Measurements from ENCODE around the gene FALEC.

FALEC gene

GRCh38 chr1:150552911-150553289, 37.3 kb downstream of the FALEC start:
- Histone ChIP-seq H3K36me3 (ENCODE audit: insufficient read depth, low read length) (peaks cover 3% of the 10 kb centered on the region; the same call in 1 of the 2 replicates), H3K4me3 (ENCODE audit: low read depth, low read length) (no peak overlapping the region), H3K79me2 (ENCODE audit: control insufficient read depth, insufficient read depth, low read length, unreplicated experiment) (no peaks in the 10 kb centered on the region), H2AFZ (ENCODE audit: low read length, unreplicated experiment) (no peak overlapping the region), H3K4me1 (ENCODE audit: control insufficient read depth, insufficient read depth, low read length, unreplicated experiment) (peaks cover 33% of the 10 kb centered on the region), H3K27me3 (ENCODE audit: insufficient read depth, low read length) (no peaks in the 10 kb centered on the region), H3K27ac (ENCODE audit: low read depth, low read length) (peak overlapping the region; percentile 69)

GRCh38 chr1:150553392-150554085, 38.0 kb downstream of the FALEC start:
- H3K79me2 ChIP-seq (ENCODE audit: control insufficient read depth, insufficient read depth, low read length, unreplicated experiment) = peaks cover 3% of the 10 kb centered on the region
- no peak overlapping the region for H2AFZ ChIP-seq (ENCODE audit: low read length, unreplicated experiment)
- H3K4me3 ChIP-seq (ENCODE audit: low read depth, low read length) = no peak overlapping the region
- peak overlapping the region; percentile 69 for H3K27ac ChIP-seq (ENCODE audit: low read depth, low read length)
- peaks cover 3% of the 10 kb centered on the region; the same call in 1 of the 2 replicates for H3K36me3 ChIP-seq (ENCODE audit: insufficient read depth, low read length)
- H3K27me3 ChIP-seq (ENCODE audit: insufficient read depth, low read length) = no peaks in the 10 kb centered on the region
- peaks cover 33% of the 10 kb centered on the region for H3K4me1 ChIP-seq (ENCODE audit: control insufficient read depth, insufficient read depth, low read length, unreplicated experiment)

DNA sequence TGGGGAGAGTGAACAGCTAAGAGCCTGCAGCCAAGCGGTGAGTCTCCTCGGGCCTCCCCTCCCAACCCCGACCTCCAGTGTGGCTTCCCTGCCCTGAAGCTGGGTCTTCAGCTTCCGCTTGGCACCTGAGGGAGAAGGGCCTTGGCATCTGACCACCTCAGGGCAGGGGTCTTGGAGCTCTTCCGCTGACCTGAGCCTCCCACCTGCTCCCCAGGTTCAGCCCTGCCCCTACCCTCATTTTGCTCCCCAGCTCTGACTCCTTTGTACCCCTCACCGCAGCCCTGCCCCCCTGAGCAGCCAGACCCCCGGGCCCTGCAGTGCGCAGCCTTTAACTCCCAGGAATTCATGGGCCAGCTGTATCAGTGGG, 38.5 kb downstream of the FALEC start:
- H3K27me3 ChIP-seq (ENCODE audit: insufficient read depth, low read length) = no peaks in the 10 kb centered on the region
- H3K27ac ChIP-seq (ENCODE audit: low read depth, low read length) = no peak overlapping the region
- peaks cover 33% of the 10 kb centered on the region for H3K4me1 ChIP-seq (ENCODE audit: control insufficient read depth, insufficient read depth, low read length, unreplicated experiment)
- no peak overlapping the region for H2AFZ ChIP-seq (ENCODE audit: low read length, unreplicated experiment)
- H3K36me3 ChIP-seq (ENCODE audit: insufficient read depth, low read length) = peaks cover 3% of the 10 kb centered on the region; the same call in 1 of the 2 replicates
- peaks cover 3% of the 10 kb centered on the region for H3K79me2 ChIP-seq (ENCODE audit: control insufficient read depth, insufficient read depth, low read length, unreplicated experiment)
- H3K4me3 ChIP-seq (ENCODE audit: low read depth, low read length) = no peak overlapping the region

GRCh38 chr1:150555198-150555970, 39.8 kb downstream of the FALEC start:
- H3K4me1 ChIP-seq (ENCODE audit: control insufficient read depth, insufficient read depth, low read length, unreplicated experiment) = peaks cover 40% of the 10 kb centered on the region
- no peak overlapping the region for H3K27ac ChIP-seq (ENCODE audit: low read depth, low read length)
- H3K4me3 ChIP-seq (ENCODE audit: low read depth, low read length) = no peak overlapping the region
- H2AFZ ChIP-seq (ENCODE audit: low read length, unreplicated experiment) = no peak overlapping the region
- peaks cover 13% of the 10 kb centered on the region for H3K79me2 ChIP-seq (ENCODE audit: control insufficient read depth, insufficient read depth, low read length, unreplicated experiment)
- H3K36me3 ChIP-seq (ENCODE audit: insufficient read depth, low read length) = peaks cover 3% of the 10 kb centered on the region; the same call in 1 of the 2 replicates
- no peaks in the 10 kb centered on the region for H3K27me3 ChIP-seq (ENCODE audit: insufficient read depth, low read length)

- Histone ChIP-seq H3K79me2 (ENCODE audit: control insufficient read depth, insufficient read depth, low read length, unreplicated experiment) (peaks cover 14% of the 10 kb centered on the region), H3K4me1 (ENCODE audit: control insufficient read depth, insufficient read depth, low read length, unreplicated experiment) (peaks cover 38% of the 10 kb centered on the region), H3K27me3 (ENCODE audit: insufficient read depth, low read length) (no peaks in the 10 kb centered on the region), H2AFZ (ENCODE audit: low read length, unreplicated experiment) (no peak overlapping the region), H3K27ac (ENCODE audit: low read depth, low read length) (no peak overlapping the region), H3K36me3 (ENCODE audit: insufficient read depth, low read length) (peaks cover 3% of the 10 kb centered on the region; the same call in 1 of the 2 replicates), H3K4me3 (ENCODE audit: low read depth, low read length) (no peak overlapping the region)
Measured at GRCh38 chr1:150555971-150556865, 40.7 kb downstream of the FALEC start.

GRCh38 chr1:150557065-150557600, 41.6 kb downstream of the FALEC start:
- H3K4me3 ChIP-seq (ENCODE audit: low read depth, low read length) = no peak overlapping the region
- peaks cover 3% of the 10 kb centered on the region; the same call in 1 of the 2 replicates for H3K36me3 ChIP-seq (ENCODE audit: insufficient read depth, low read length)
- peaks cover 35% of the 10 kb centered on the region for H3K4me1 ChIP-seq (ENCODE audit: control insufficient read depth, insufficient read depth, low read length, unreplicated experiment)
- H3K27me3 ChIP-seq (ENCODE audit: insufficient read depth, low read length) = no peaks in the 10 kb centered on the region
- H2AFZ ChIP-seq (ENCODE audit: low read length, unreplicated experiment) = no peak overlapping the region
- H3K27ac ChIP-seq (ENCODE audit: low read depth, low read length) = no peak overlapping the region
- H3K79me2 ChIP-seq (ENCODE audit: control insufficient read depth, insufficient read depth, low read length, unreplicated experiment) = peaks cover 14% of the 10 kb centered on the region

DNA sequence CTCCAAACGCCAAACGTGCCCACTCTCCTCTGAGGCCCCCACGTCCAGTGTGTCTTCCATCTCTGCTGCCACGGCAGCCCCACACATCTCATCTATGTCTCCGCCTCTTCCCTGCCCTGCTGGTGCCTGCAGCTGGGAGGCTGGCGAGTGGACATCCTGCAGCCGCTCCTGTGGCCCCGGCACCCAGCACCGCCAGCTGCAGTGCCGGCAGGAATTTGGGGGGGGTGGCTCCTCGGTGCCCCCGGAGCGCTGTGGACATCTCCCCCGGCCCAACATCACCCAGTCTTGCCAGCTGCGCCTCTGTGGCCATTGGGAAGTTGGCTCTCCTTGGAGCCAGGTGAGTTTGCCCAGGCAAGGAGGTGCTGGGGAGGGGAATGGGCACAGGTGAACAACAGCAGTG, 42.3 kb downstream of the FALEC start:
- Histone ChIP-seq H3K79me2 (ENCODE audit: control insufficient read depth, insufficient read depth, low read length, unreplicated experiment) (peaks cover 18% of the 10 kb centered on the region), H3K27ac (ENCODE audit: low read depth, low read length) (no peak overlapping the region), H3K27me3 (ENCODE audit: insufficient read depth, low read length) (no peaks in the 10 kb centered on the region), H3K36me3 (ENCODE audit: insufficient read depth, low read length) (peaks cover 3% of the 10 kb centered on the region; the same call in 1 of the 2 replicates), H3K4me1 (ENCODE audit: control insufficient read depth, insufficient read depth, low read length, unreplicated experiment) (peaks cover 37% of the 10 kb centered on the region), H2AFZ (ENCODE audit: low read length, unreplicated experiment) (no peak overlapping the region), H3K4me3 (ENCODE audit: low read depth, low read length) (peak overlapping the region; percentile 60)

- Histone ChIP-seq H3K79me2 (ENCODE audit: control insufficient read depth, insufficient read depth, low read length, unreplicated experiment) (peaks cover 18% of the 10 kb centered on the region), H3K4me1 (ENCODE audit: control insufficient read depth, insufficient read depth, low read length, unreplicated experiment) (peaks cover 37% of the 10 kb centered on the region), H2AFZ (ENCODE audit: low read length, unreplicated experiment) (no peak overlapping the region), H3K4me3 (ENCODE audit: low read depth, low read length) (peak overlapping the region; percentile 60), H3K27ac (ENCODE audit: low read depth, low read length) (0 out of 2 replicates have a peak overlapping the region, but pooled peaks have one; percentile 2), H3K36me3 (ENCODE audit: insufficient read depth, low read length) (peaks cover 3% of the 10 kb centered on the region; the same call in 1 of the 2 replicates), H3K27me3 (ENCODE audit: insufficient read depth, low read length) (no peaks in the 10 kb centered on the region)
Measured at GRCh38 chr1:150558303-150558704, 42.8 kb downstream of the FALEC start.

DNA sequence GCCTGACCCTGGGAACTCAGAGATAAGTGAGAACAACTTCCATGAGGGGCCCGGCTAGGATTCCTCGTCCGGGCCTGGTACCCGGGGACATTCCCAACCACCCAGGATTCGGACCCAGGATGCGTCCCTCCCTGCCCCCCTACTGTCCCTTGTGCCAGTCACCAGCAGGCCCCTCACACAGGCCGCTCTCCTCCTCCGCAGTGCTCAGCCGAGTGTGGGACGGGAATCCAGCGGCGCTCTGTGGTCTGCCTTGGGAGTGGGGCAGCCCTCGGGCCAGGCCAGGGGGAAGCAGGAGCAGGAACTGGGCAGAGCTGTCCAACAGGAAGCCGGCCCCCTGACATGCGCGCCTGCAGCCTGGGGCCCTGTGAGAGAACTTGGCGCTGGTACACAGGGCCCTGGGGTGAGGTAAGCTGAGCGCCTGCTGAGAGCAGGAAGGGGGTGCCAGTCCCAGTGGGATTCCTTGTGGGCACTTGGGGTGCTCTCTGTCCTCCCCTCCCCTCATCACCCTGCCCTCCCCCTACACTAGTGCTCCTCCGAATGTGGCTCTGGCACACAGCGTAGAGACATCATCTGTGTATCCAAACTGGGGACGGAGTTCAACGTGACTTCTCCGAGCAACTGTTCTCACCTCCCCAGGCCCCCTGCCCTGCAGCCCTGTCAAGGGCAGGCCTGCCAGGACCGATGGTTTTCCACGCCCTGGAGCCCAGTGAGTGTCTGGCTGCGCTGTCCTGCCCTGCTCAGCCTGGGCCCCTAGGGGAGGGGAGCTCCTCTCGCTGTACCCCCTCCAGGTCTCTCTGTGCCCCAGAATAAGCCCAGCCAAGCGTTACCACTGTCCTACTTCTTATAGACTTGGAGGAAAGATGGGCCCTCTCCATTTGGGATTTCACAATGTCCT, 43.5 kb downstream of the FALEC start:
- Histone ChIP-seq H2AFZ (ENCODE audit: low read length, unreplicated experiment) (no peak overlapping the region), H3K27me3 (ENCODE audit: insufficient read depth, low read length) (no peaks in the 10 kb centered on the region), H3K79me2 (ENCODE audit: control insufficient read depth, insufficient read depth, low read length, unreplicated experiment) (peaks cover 18% of the 10 kb centered on the region), H3K4me1 (ENCODE audit: control insufficient read depth, insufficient read depth, low read length, unreplicated experiment) (peaks cover 43% of the 10 kb centered on the region), H3K36me3 (ENCODE audit: insufficient read depth, low read length) (peaks cover 3% of the 10 kb centered on the region; the same call in 1 of the 2 replicates), H3K27ac (ENCODE audit: low read depth, low read length) (peak overlapping the region; percentile 2; the same call in 1 of the 2 replicates), H3K4me3 (ENCODE audit: low read depth, low read length) (peak overlapping the region; percentile 60)

Data from ACC112 (cell line).